CD4-positive, CD25-positive, alpha-beta regulatory T cell (primary cell): ENCODE data around the gene HOXC13. TPM values are rescaled to one million over a fixed set of nuclear protein-coding genes. Genes with fewer than 3 reads are reported as not detected.

Experiments
- ATAC-seq, 2 donors: fragments of 150-1000 bp; cut with Tn5 transposase; one replicate each; pipeline ENCODE4 v1.10.0; 2021; ENCODE audit warnings: low read depth in 2 of 2, moderate number of reproducible peaks in 2 of 2, moderate library complexity in 1 of 2
- DNase-seq, 3 donors: peaks; one replicate each; pipeline versions ENCODE4 v3.0.0 to v3.0.0-alpha.2; 2012 to 2022; ENCODE audit warnings: mixed read lengths in 1 of 3
- H3K27ac ChIP-seq: one replicate; pipeline ENCODE4 v1.7.0; 2013; ENCODE audit warnings: mild to moderate bottlenecking, low read length; ENCODE audit not compliant: insufficient read depth, poor library complexity, severe bottlenecking
- H3K27me3 ChIP-seq: one replicate; pipeline ENCODE4 v1.7.0; 2013; ENCODE audit warnings: low read length; ENCODE audit not compliant: control insufficient read depth, insufficient read depth
- H3K36me3 ChIP-seq: one replicate; pipeline ENCODE4 v1.7.0; 2013; ENCODE audit warnings: mild to moderate bottlenecking, low read length, moderate library complexity; ENCODE audit not compliant: control insufficient read depth, insufficient read depth
- H3K4me1 ChIP-seq: 2 replicates; pipeline ENCODE4 v1.7.0; 2013; ENCODE audit warnings: mild to moderate bottlenecking, low read length; ENCODE audit not compliant: insufficient read depth, control insufficient read depth, poor library complexity, severe bottlenecking
- H3K4me3 ChIP-seq: one replicate; pipeline ENCODE4 v1.7.0; 2013; ENCODE audit warnings: low read depth, mild to moderate bottlenecking, low read length, moderate library complexity
- H3K9me3 ChIP-seq, 2 experiments: 1 replicate in 1 of 2; 2 replicates in 1 of 2; pipeline ENCODE4 v1.7.0; 2013; ENCODE audit warnings: low read length in 2 of 2, mild to moderate bottlenecking in 1 of 2, moderate library complexity in 1 of 2; ENCODE audit not compliant: control insufficient read depth in 2 of 2
- H3K27ac Mint-ChIP-seq, 3 donors: one replicate each; pipeline ENCODE4 v1.8.0; 2020 to 2022; ENCODE audit warnings: mild to moderate bottlenecking in 3 of 3, mixed read lengths in 3 of 3, moderate library complexity in 2 of 3
- H3K27me3 Mint-ChIP-seq: one replicate; pipeline ENCODE4 v1.8.0; 2022; ENCODE audit warnings: mild to moderate bottlenecking, mixed read lengths
- H3K36me3 Mint-ChIP-seq: one replicate; pipeline ENCODE4 v1.8.0; 2020; ENCODE audit warnings: mixed read lengths
- H3K4me1 Mint-ChIP-seq, 4 donors: one replicate each; pipeline ENCODE4 v1.8.0; 2020 to 2022; ENCODE audit warnings: mixed read lengths in 4 of 4, mild to moderate bottlenecking in 1 of 4
- H3K4me3 Mint-ChIP-seq, 4 donors: one replicate each; pipeline ENCODE4 v1.8.0; 2020 to 2022; ENCODE audit warnings: mild to moderate bottlenecking in 4 of 4, mixed read lengths in 4 of 4, moderate library complexity in 3 of 4
- H3K9me3 Mint-ChIP-seq, 7 donors: one replicate each; pipeline ENCODE4 v1.8.0; 2020 to 2022; ENCODE audit warnings: mixed read lengths in 7 of 7, mild to moderate bottlenecking in 3 of 7, moderate library complexity in 2 of 7
- polyA plus RNA-seq, 4 donors: library from polyadenylated mRNA; unstranded; fragments of 300-500 nt; fragmentation: Illumina TruSeq; gene quantifications; one replicate each; pipeline ENCODE4 v1.2.3, GENCODE V29; 2021
- total RNA-seq: library from RNA; stranded (reverse); gene quantifications from one replicate; pipeline ENCODE4 v1.2.3, GENCODE V29; 2022

HOXC13 gene
- total and polyA plus RNA-seq, 5 donors from 2014 or later = not detected

GRCh38 chr12:53942467-53942997 lies 3.9 kb downstream of the HOXC13 start:
- Mint-ChIP-seq H3K27ac (no peak overlapping the region), H3K4me3 (no peak overlapping the region), H3K4me1 (peaks cover 0 to 8% (median 3%) of the 10 kb centered on the region in 4 donors), H3K27me3 (peaks cover 93% of the 10 kb centered on the region), H3K9me3 (peaks cover 0 to 5% (median 0%) of the 10 kb centered on the region in 7 donors), H3K36me3 (no peaks in the 10 kb centered on the region)
- no peak overlapping the region for H3K4me3 ChIP-seq
- H3K27ac ChIP-seq = no peak overlapping the region
- H3K36me3 ChIP-seq = no peaks in the 10 kb centered on the region
- no peak for ATAC-seq
- no peaks in the 10 kb centered on the region for H3K9me3 ChIP-seq
- no peak for DNase-seq
- peaks cover 6% of the 10 kb centered on the region for H3K4me1 ChIP-seq
- peaks cover 62% of the 10 kb centered on the region for H3K27me3 ChIP-seq

GRCh38 chr12:53944209-53944608 lies 5.6 kb downstream of the HOXC13 start:
- Mint-ChIP-seq H3K27ac (no peak overlapping the region), H3K9me3 (peaks cover 0 to 5% (median 0%) of the 10 kb centered on the region in 7 donors), H3K4me3 (no peak overlapping the region), H3K36me3 (no peaks in the 10 kb centered on the region), H3K4me1 (peaks cover 0 to 4% (median 2%) of the 10 kb centered on the region in 4 donors), H3K27me3 (peaks cover 99% of the 10 kb centered on the region)
- DNase-seq = no peak
- Histone ChIP-seq H3K36me3 (no peaks in the 10 kb centered on the region), H3K27ac (no peak overlapping the region), H3K4me3 (no peak overlapping the region), H3K9me3 (no peaks in the 10 kb centered on the region), H3K4me1 (no peaks in the 10 kb centered on the region), H3K27me3 (peaks cover 66% of the 10 kb centered on the region)
- no peak for ATAC-seq

GRCh38 chr12:53944907-53945847 lies 6.5 kb downstream of the HOXC13 start:
- Histone ChIP-seq H3K4me1 (no peaks in the 10 kb centered on the region), H3K9me3 (no peaks in the 10 kb centered on the region), H3K4me3 (no peak overlapping the region), H3K27ac (no peak overlapping the region), H3K27me3 (peaks cover 65% of the 10 kb centered on the region), H3K36me3 (no peaks in the 10 kb centered on the region)
- Mint-ChIP-seq H3K27me3 (peaks cover 100% of the 10 kb centered on the region), H3K36me3 (no peaks in the 10 kb centered on the region), H3K27ac (no peak overlapping the region), H3K4me1 (peaks cover 0 to 4% (median 2%) of the 10 kb centered on the region in 4 donors), H3K4me3 (no peak overlapping the region), H3K9me3 (peaks cover 0 to 5% (median 0%) of the 10 kb centered on the region in 7 donors)
- DNase-seq (no peak), ATAC-seq (no peak)

GRCh38 chr12:53947743-53948142 lies 9.1 kb downstream of the HOXC13 start:
- Mint-ChIP-seq H3K36me3 (no peaks in the 10 kb centered on the region), H3K27me3 (peaks cover 100% of the 10 kb centered on the region), H3K4me1 (peaks cover 0 to 16% (median 6%) of the 10 kb centered on the region in 4 donors), H3K9me3 (peaks cover 0 to 5% (median 0%) of the 10 kb centered on the region in 7 donors), H3K27ac (no peak overlapping the region), H3K4me3 (no peak overlapping the region)
- ATAC-seq = no peak
- no peaks in the 10 kb centered on the region for H3K9me3 ChIP-seq
- no peak overlapping the region for H3K27ac ChIP-seq
- H3K4me3 ChIP-seq = no peak overlapping the region
- H3K27me3 ChIP-seq = peaks cover 57% of the 10 kb centered on the region
- no peaks in the 10 kb centered on the region for H3K36me3 ChIP-seq
- peaks cover 7% of the 10 kb centered on the region for H3K4me1 ChIP-seq
- no peak for DNase-seq

- H3K4me1 Mint-ChIP-seq = peaks cover 0 to 23% (median 13%) of the 10 kb centered on the region in 4 donors
- Histone ChIP-seq H3K27me3 (peaks cover 52% of the 10 kb centered on the region), H3K4me1 (peaks cover 10% of the 10 kb centered on the region), H3K9me3 (peaks cover 0 to 5% of the 10 kb centered on the region in 2 experiments), H3K4me3 (no peak overlapping the region), H3K27ac (no peak overlapping the region), H3K36me3 (no peaks in the 10 kb centered on the region)
- ATAC-seq (no peak), DNase-seq (no peak)
- H3K4me3 Mint-ChIP-seq = peak overlapping the region in 1 of 4 donors; percentile 38
- H3K9me3 Mint-ChIP-seq = peaks cover 0 to 6% (median 0%) of the 10 kb centered on the region in 7 donors
- H3K27me3 Mint-ChIP-seq = peaks cover 100% of the 10 kb centered on the region
- no peak overlapping the region for H3K27ac Mint-ChIP-seq
- H3K36me3 Mint-ChIP-seq = no peaks in the 10 kb centered on the region
These were observed 10.3 kb downstream of the HOXC13 start for GRCh38 chr12:53948650-53949593.

- Mint-ChIP-seq H3K27ac (peak overlapping the region in 1 of 3 donors; percentile 83), H3K9me3 (peaks cover 0 to 4% (median 0%) of the 10 kb centered on the region in 7 donors), H3K36me3 (no peaks in the 10 kb centered on the region), H3K4me3 (peak overlapping the region in 1 of 4 donors; percentile 28), H3K4me1 (peaks cover 0 to 31% (median 16%) of the 10 kb centered on the region in 4 donors), H3K27me3 (peaks cover 100% of the 10 kb centered on the region)
- no peak overlapping the region for H3K27ac ChIP-seq
- peaks cover 10% of the 10 kb centered on the region for H3K4me1 ChIP-seq
- DNase-seq (no peak), ATAC-seq (no peak)
- H3K36me3 ChIP-seq = no peaks in the 10 kb centered on the region
- peaks cover 0 to 6% of the 10 kb centered on the region in 2 experiments for H3K9me3 ChIP-seq
- H3K4me3 ChIP-seq = no peak overlapping the region
- H3K27me3 ChIP-seq = peaks cover 48% of the 10 kb centered on the region
These were observed 11.2 kb downstream of the HOXC13 start for GRCh38 chr12:53949631-53950436.
